ENCODE results near the gene GRAMD4.

Gene GRAMD4

GRCh38 chr22:46626356-46626755 is 6.2 kb downstream of the GRAMD4 start:
- peaks cover 17% of the 10 kb centered on the region for H3K4me1 ChIP-seq (ENCODE audit: insufficient read depth, low read length, severe bottlenecking)
- no peaks in the 10 kb centered on the region for H3K9me2 ChIP-seq (ENCODE audit: low read depth, low read length)
- no peaks in the 10 kb centered on the region for H3F3A ChIP-seq (ENCODE audit: insufficient read depth, low read length)
- H2AFZ ChIP-seq (ENCODE audit: low read length) = no peak overlapping the region
- H3K27me3 ChIP-seq (ENCODE audit: insufficient read depth, low read length) = no peaks in the 10 kb centered on the region
- H3K36me3 ChIP-seq (ENCODE audit: insufficient read depth, low read length) = no peaks in the 10 kb centered on the region; the same call in 1 of the 2 replicates
- no peak overlapping the region for H3K4me2 ChIP-seq (ENCODE audit: low read length)
- H3K27ac ChIP-seq (ENCODE audit: low read depth, low read length, poor library complexity, severe bottlenecking) = no peak overlapping the region
- H3K9me3 ChIP-seq (ENCODE audit: low read length) = no peaks in the 10 kb centered on the region
- TF ChIP-seq EZH2 (IDR thresholded peaks at IDR 0.05; ENCODE audit: borderline replicate concordance, low read length) = no peak
- TF ChIP-seq CTCF (IDR thresholded peaks at IDR 0.05; ENCODE audit: low read length) = no peak
- no peaks in the 10 kb centered on the region for H4K20me1 ChIP-seq (ENCODE audit: insufficient read depth, low read length)
- no peak overlapping the region for H3K9ac ChIP-seq (ENCODE audit: low read length)
- no peaks in the 10 kb centered on the region for H3K79me2 ChIP-seq (ENCODE audit: insufficient read depth, low read length)
- no peak overlapping the region for H3K4me3 ChIP-seq (ENCODE audit: low read depth, low read length, poor library complexity, severe bottlenecking)

- no peak overlapping the region for H3K9ac ChIP-seq (ENCODE audit: low read length)
- H3K4me1 ChIP-seq (ENCODE audit: insufficient read depth, low read length, severe bottlenecking) = peaks cover 13% of the 10 kb centered on the region
- H3K79me2 ChIP-seq (ENCODE audit: insufficient read depth, low read length) = no peaks in the 10 kb centered on the region
- H3K36me3 ChIP-seq (ENCODE audit: insufficient read depth, low read length) = no peaks in the 10 kb centered on the region; the same call in 1 of the 2 replicates
- H3K9me2 ChIP-seq (ENCODE audit: low read depth, low read length) = no peaks in the 10 kb centered on the region
- TF ChIP-seq EZH2 (IDR thresholded peaks at IDR 0.05; ENCODE audit: borderline replicate concordance, low read length) (no peak), CTCF (IDR thresholded peaks at IDR 0.05; ENCODE audit: low read length) (no peak)
- no peak overlapping the region for H3K4me3 ChIP-seq (ENCODE audit: low read depth, low read length, poor library complexity, severe bottlenecking)
- no peaks in the 10 kb centered on the region for H3K9me3 ChIP-seq (ENCODE audit: low read length)
- H4K20me1 ChIP-seq (ENCODE audit: insufficient read depth, low read length) = no peaks in the 10 kb centered on the region
- no peaks in the 10 kb centered on the region for H3F3A ChIP-seq (ENCODE audit: insufficient read depth, low read length)
- H2AFZ ChIP-seq (ENCODE audit: low read length) = no peak overlapping the region
- H3K4me2 ChIP-seq (ENCODE audit: low read length) = no peak overlapping the region
- no peak overlapping the region for H3K27ac ChIP-seq (ENCODE audit: low read depth, low read length, poor library complexity, severe bottlenecking)
- H3K27me3 ChIP-seq (ENCODE audit: insufficient read depth, low read length) = no peaks in the 10 kb centered on the region
Measured at GRCh38 chr22:46626911-46627805, 7.0 kb downstream of the GRAMD4 start.

- no peak overlapping the region for H2AFZ ChIP-seq (ENCODE audit: low read length)
- no peak overlapping the region for H3K4me2 ChIP-seq (ENCODE audit: low read length)
- no peaks in the 10 kb centered on the region for H3K79me2 ChIP-seq (ENCODE audit: insufficient read depth, low read length)
- H3K9me3 ChIP-seq (ENCODE audit: low read length) = no peaks in the 10 kb centered on the region
- H3K27ac ChIP-seq (ENCODE audit: low read depth, low read length, poor library complexity, severe bottlenecking) = no peak overlapping the region
- H3K9ac ChIP-seq (ENCODE audit: low read length) = no peak overlapping the region
- no peaks in the 10 kb centered on the region; the same call in 1 of the 2 replicates for H3K36me3 ChIP-seq (ENCODE audit: insufficient read depth, low read length)
- H3K4me3 ChIP-seq (ENCODE audit: low read depth, low read length, poor library complexity, severe bottlenecking) = no peak overlapping the region
- no peaks in the 10 kb centered on the region for H4K20me1 ChIP-seq (ENCODE audit: insufficient read depth, low read length)
- H3K27me3 ChIP-seq (ENCODE audit: insufficient read depth, low read length) = no peaks in the 10 kb centered on the region
- H3K4me1 ChIP-seq (ENCODE audit: insufficient read depth, low read length, severe bottlenecking) = peaks cover 8% of the 10 kb centered on the region
- H3K9me2 ChIP-seq (ENCODE audit: low read depth, low read length) = no peaks in the 10 kb centered on the region
- no peak for TF ChIP-seq EZH2 (IDR thresholded peaks at IDR 0.05; ENCODE audit: borderline replicate concordance, low read length)
- no peak for TF ChIP-seq CTCF (IDR thresholded peaks at IDR 0.05; ENCODE audit: low read length)
- no peaks in the 10 kb centered on the region for H3F3A ChIP-seq (ENCODE audit: insufficient read depth, low read length)
Measured at GRCh38 chr22:46627806-46628482, 7.8 kb downstream of the GRAMD4 start.

Data from OCI-LY1 (cell line).